Astrocyte (in vitro differentiated cells and primary cell): ENCODE data around the gene PINLYP. TPM values are rescaled to one million over a fixed set of nuclear protein-coding genes. Genes with fewer than 3 reads are reported as not detected.

Experiments
- DNase-seq: peaks from one replicate; pipeline ENCODE4 v3.0.0-alpha.2; 2010; ENCODE audit warnings: low read depth
- FAIRE-seq: peaks from 2 replicates; lab custom pipeline; 2011; peaks lifted over from hg19 to GRCh38; lab: Jason Lieb, UNC
- H2AFZ ChIP-seq: 2 replicates; pipeline ENCODE4 v1.6.0; 2012; ENCODE audit warnings: low read depth, low read length, inconsistent platforms
- H3K27ac ChIP-seq: 2 replicates; pipeline ENCODE4 v1.5.1; 2011; ENCODE audit warnings: low read depth, low read length, inconsistent platforms
- H3K27me3 ChIP-seq: 2 replicates; pipeline ENCODE4 v1.6.0; 2011; ENCODE audit warnings: low read length, inconsistent platforms; ENCODE audit not compliant: insufficient read depth
- H3K36me3 ChIP-seq: 2 replicates; pipeline ENCODE4 v1.5.1; 2011; ENCODE audit warnings: low read length, inconsistent platforms; ENCODE audit not compliant: insufficient read depth
- H3K4me1 ChIP-seq: 2 replicates; pipeline ENCODE4 v1.5.1; 2011; ENCODE audit warnings: low read length, inconsistent platforms; ENCODE audit not compliant: insufficient read depth
- H3K4me2 ChIP-seq: 2 replicates; pipeline ENCODE4 v1.6.0; 2012; ENCODE audit warnings: low read length, inconsistent platforms
- H3K4me3 ChIP-seq: 2 replicates; pipeline ENCODE4 v1.5.1; 2011; ENCODE audit warnings: low read depth, mild to moderate bottlenecking, low read length, inconsistent platforms; ENCODE audit not compliant: insufficient read depth
- H3K79me2 ChIP-seq: 2 replicates; pipeline ENCODE4 v1.6.0; 2012; ENCODE audit warnings: mild to moderate bottlenecking, low read length, inconsistent platforms; ENCODE audit not compliant: insufficient read depth
- H3K9ac ChIP-seq: 2 replicates; pipeline ENCODE4 v1.6.0; 2012; ENCODE audit warnings: mild to moderate bottlenecking, low read length, inconsistent platforms
- H3K9me3 ChIP-seq: 2 replicates; pipeline ENCODE4 v1.5.1; 2012; ENCODE audit warnings: low read depth, mild to moderate bottlenecking, low read length, inconsistent platforms; ENCODE audit not compliant: insufficient read depth
- H4K20me1 ChIP-seq: 2 replicates; pipeline ENCODE4 v1.6.0; 2012; ENCODE audit warnings: low read length, inconsistent platforms; ENCODE audit not compliant: insufficient read depth
- H3K27ac Mint-ChIP-seq: one replicate; pipeline ENCODE4 v1.8.0; 2021; ENCODE audit warnings: mild to moderate bottlenecking, mixed read lengths; ENCODE audit not compliant: unreplicated experiment
- H3K27me3 Mint-ChIP-seq: one replicate; pipeline ENCODE4 v1.8.0; 2021; ENCODE audit warnings: low read depth, mixed read lengths; ENCODE audit not compliant: unreplicated experiment
- H3K36me3 Mint-ChIP-seq: one replicate; pipeline ENCODE4 v1.8.0; 2021; ENCODE audit warnings: low read depth, mixed read lengths; ENCODE audit not compliant: unreplicated experiment
- H3K4me1 Mint-ChIP-seq: one replicate; pipeline ENCODE4 v1.8.0; 2021; ENCODE audit warnings: low read depth, mixed read lengths; ENCODE audit not compliant: unreplicated experiment
- H3K4me3 Mint-ChIP-seq: one replicate; pipeline ENCODE4 v1.8.0; 2021; ENCODE audit warnings: mild to moderate bottlenecking, moderate library complexity, mixed read lengths; ENCODE audit not compliant: unreplicated experiment
- H3K9me3 Mint-ChIP-seq: one replicate; pipeline ENCODE4 v1.8.0; 2021; ENCODE audit warnings: mild to moderate bottlenecking, mixed read lengths; ENCODE audit not compliant: unreplicated experiment
- EZH2 ChIP-seq: IDR thresholded peaks from 2 replicates; pipeline ENCODE4 v1.6.1; 2012; ENCODE audit warnings: mild to moderate bottlenecking, low read length, inconsistent platforms; ENCODE audit not compliant: insufficient read depth
- total RNA-seq: library from RNA; stranded (reverse); gene quantifications from 2 replicates; pipeline ENCODE4 v1.2.1, GENCODE V29; 2021
- TF ChIP-seq, protein P1 (sequence below): IDR thresholded peaks from 2 replicates; pipeline ENCODE4 v1.5.1; 2011; ENCODE audit warnings: low read depth, mild to moderate bottlenecking, inconsistent platforms, low read length, moderate library complexity; ENCODE audit not compliant: insufficient read depth

The PINLYP gene
- total RNA-seq, 1 donor from 2014 or later = 0.30 TPM

DNA sequence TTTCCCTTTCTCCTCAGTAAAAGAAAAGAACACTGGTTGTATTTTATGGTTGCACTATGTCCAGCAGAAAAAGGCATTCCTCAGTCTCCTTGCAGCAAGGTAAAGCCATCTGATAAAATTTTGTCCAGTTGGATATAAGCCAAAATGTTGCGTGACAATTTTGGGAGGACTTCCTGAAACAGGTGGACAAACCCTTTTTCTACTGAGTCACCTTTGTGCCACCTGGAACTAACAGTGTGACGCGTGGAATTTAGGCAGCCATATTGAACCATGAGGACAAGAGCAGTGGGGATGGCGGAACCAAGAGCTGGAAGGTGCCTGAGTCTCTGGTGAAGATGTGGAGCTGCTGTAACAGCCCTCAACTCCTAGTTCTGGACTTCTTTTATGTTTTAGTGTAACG, 55.9 kb downstream of the PINLYP start:
- H3K27me3 Mint-ChIP-seq = no peaks in the 10 kb centered on the region
- no peak overlapping the region for H3K4me3 Mint-ChIP-seq
- no peak overlapping the region for H3K4me3 ChIP-seq
- H3K36me3 Mint-ChIP-seq = peaks cover 3% of the 10 kb centered on the region
- H3K9me3 ChIP-seq = no peaks in the 10 kb centered on the region
- H3K4me2 ChIP-seq = no peak overlapping the region
- H3K27me3 ChIP-seq = no peaks in the 10 kb centered on the region
- no peak overlapping the region for H3K9ac ChIP-seq
- H3K79me2 ChIP-seq = no peaks in the 10 kb centered on the region
- no peak overlapping the region for H2AFZ ChIP-seq
- peaks cover 20% of the 10 kb centered on the region for H3K4me1 ChIP-seq
- no peak overlapping the region for H3K27ac Mint-ChIP-seq
- TF ChIP-seq EZH2 = no peak
- TF ChIP-seq, protein P1, sequence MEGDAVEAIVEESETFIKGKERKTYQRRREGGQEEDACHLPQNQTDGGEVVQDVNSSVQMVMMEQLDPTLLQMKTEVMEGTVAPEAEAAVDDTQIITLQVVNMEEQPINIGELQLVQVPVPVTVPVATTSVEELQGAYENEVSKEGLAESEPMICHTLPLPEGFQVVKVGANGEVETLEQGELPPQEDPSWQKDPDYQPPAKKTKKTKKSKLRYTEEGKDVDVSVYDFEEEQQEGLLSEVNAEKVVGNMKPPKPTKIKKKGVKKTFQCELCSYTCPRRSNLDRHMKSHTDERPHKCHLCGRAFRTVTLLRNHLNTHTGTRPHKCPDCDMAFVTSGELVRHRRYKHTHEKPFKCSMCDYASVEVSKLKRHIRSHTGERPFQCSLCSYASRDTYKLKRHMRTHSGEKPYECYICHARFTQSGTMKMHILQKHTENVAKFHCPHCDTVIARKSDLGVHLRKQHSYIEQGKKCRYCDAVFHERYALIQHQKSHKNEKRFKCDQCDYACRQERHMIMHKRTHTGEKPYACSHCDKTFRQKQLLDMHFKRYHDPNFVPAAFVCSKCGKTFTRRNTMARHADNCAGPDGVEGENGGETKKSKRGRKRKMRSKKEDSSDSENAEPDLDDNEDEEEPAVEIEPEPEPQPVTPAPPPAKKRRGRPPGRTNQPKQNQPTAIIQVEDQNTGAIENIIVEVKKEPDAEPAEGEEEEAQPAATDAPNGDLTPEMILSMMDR = no peak
- no peaks in the 10 kb centered on the region for H3K9me3 Mint-ChIP-seq
- H4K20me1 ChIP-seq = no peaks in the 10 kb centered on the region
- no peak overlapping the region for H3K27ac ChIP-seq
- FAIRE-seq (no peak), DNase-seq (no peak)
- peaks cover 7% of the 10 kb centered on the region for H3K4me1 Mint-ChIP-seq
- H3K36me3 ChIP-seq = no peaks in the 10 kb centered on the region

Other genes starting within 250 kb of the PINLYP start
- gene CD177, start 222.1 kb upstream of the PINLYP start, total RNA-seq = not detected in 2 replicates
- gene TEX101, start 160.9 kb upstream of the PINLYP start, total RNA-seq = not detected in 2 replicates
- gene LYPD3, start 110.2 kb upstream of the PINLYP start, total RNA-seq = 0.22 and 0.54 TPM in 2 replicates
- gene PHLDB3, start 71.1 kb upstream of the PINLYP start, total RNA-seq = 13.4 and 14.0 TPM in 2 replicates
- gene ETHE1, start 48.6 kb upstream of the PINLYP start, total RNA-seq = 43.7 and 50.7 TPM in 2 replicates
- gene ZNF575, start 42.6 kb upstream of the PINLYP start, total RNA-seq = 1.3 and 1.4 TPM in 2 replicates
- 14.6 and 14.7 TPM in 2 replicates for gene XRCC1, start 274 bp upstream of the PINLYP start, total RNA-seq
- 49.8 and 60.7 TPM in 2 replicates for gene IRGQ, start 20.3 kb downstream of the PINLYP start, total RNA-seq
- gene ZNF576, start 20.8 kb downstream of the PINLYP start, total RNA-seq = 13.8 and 14.5 TPM in 2 replicates
- gene SRRM5, start 36.3 kb downstream of the PINLYP start, total RNA-seq = 0.23 TPM in 1 of 2 replicates, not detected in the other
- 53.4 and 54.7 TPM in 2 replicates for gene ZNF428, start 43.8 kb downstream of the PINLYP start, total RNA-seq
- 40.8 and 52.1 TPM in 2 replicates for gene CADM4, start 64.0 kb downstream of the PINLYP start, total RNA-seq
- 112 and 116 TPM in 2 replicates for gene PLAUR, start 94.4 kb downstream of the PINLYP start, total RNA-seq
- gene IRGC, start 140.3 kb downstream of the PINLYP start, total RNA-seq = not detected in 2 replicates
- gene SMG9, start 179.2 kb downstream of the PINLYP start, total RNA-seq = 35.0 and 37.0 TPM in 2 replicates
- 2.6 and 3.6 TPM in 2 replicates for gene KCNN4, start 205.2 kb downstream of the PINLYP start, total RNA-seq
- gene LYPD5, start 226.6 kb downstream of the PINLYP start, total RNA-seq = not detected in 2 replicates